Glomerular endothelial cell (primary cell): Measurements from ENCODE around the gene OOEP. TPM values are rescaled to one million over a fixed set of nuclear protein-coding genes. Genes with fewer than 3 reads are reported as not detected.
"Not testable (repeated sequence)": the region's sequence is repeated elsewhere in the genome, so short reads cannot be mapped to it uniquely, and the experiment has no call there.

Experiments
- DNase-seq: peaks from one replicate; pipeline ENCODE4 v3.0.0-alpha.2; 2011; ENCODE audit warnings: low read depth, low spot score; ENCODE audit errors: extremely low read depth
- total RNA-seq: library from RNA; depleted of rRNA; stranded (reverse); fragments of >200 nt; gene quantifications from 2 replicates; pipeline ENCODE4 v1.2.3, GENCODE V29; 2015

The OOEP gene
- total RNA-seq: not detected in 2 replicates

- no peak for DNase-seq
Measured at GRCh38 chr6:73369563-73369962, at the start of gene OOEP. Gene OOEP (minus strand): TSS chr6:73369897. CDS start chr6:73369792, 105 bp downstream.

DNA sequence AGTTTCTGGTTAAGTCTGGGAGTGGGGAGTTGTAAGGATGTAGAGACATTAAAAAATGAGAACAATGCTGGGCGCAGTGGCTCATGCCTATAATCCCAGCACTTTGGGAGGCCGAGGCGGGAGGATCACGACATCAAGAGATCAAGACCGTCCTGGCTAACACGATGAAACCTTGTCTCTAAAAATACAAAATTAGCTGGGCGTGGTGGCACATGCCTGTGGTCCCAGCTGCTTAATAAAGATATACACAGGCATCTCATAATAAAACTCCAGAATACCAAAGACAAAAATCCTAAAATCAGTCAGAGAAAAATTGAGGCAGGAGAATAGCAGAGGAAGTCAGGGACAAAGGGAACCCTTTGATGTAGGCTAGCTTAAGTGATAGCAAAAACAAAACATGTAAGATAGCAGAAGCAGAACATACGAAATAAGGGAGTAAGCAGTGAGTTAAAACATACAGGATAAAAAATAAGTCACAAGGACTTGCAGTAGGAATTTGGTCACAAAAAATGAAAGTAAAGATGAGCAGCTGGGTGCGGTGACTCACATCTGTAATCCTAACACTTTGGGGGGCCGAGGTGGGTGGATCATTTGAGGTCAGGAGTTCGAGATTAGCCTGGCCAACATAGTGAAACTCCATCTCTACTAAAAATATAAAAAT lies 48.5 kb upstream of the OOEP start:
- no peak for DNase-seq

- DNase-seq: no peak
Measured at GRCh38 chr6:73413102-73413501, 43.4 kb upstream of the OOEP start.

GRCh38 chr6:73409395-73409794 lies 39.7 kb upstream of the OOEP start:
- DNase-seq: no peak

GRCh38 chr6:73400656-73401055 lies 31.0 kb upstream of the OOEP start:
- DNase-seq: no peak

- no peak for DNase-seq
Measured at GRCh38 chr6:73395875-73396274, 26.2 kb upstream of the OOEP start.

- no peak for DNase-seq
Measured at GRCh38 chr6:73394577-73395354, 25.1 kb upstream of the OOEP start, which contains the start of gene DDX43. Gene DDX43 (plus strand): TSS chr6:73394828. CDS start chr6:73394906, 78 bp downstream.

- DNase-seq: no peak
Measured at GRCh38 chr6:73393278-73393677, 23.6 kb upstream of the OOEP start.

- not testable (repeated sequence) for DNase-seq
Measured at GRCh38 chr6:73392188-73392587, 22.5 kb upstream of the OOEP start.

- no peak for DNase-seq
Measured at GRCh38 chr6:73391675-73392074, 22.0 kb upstream of the OOEP start.

DNA sequence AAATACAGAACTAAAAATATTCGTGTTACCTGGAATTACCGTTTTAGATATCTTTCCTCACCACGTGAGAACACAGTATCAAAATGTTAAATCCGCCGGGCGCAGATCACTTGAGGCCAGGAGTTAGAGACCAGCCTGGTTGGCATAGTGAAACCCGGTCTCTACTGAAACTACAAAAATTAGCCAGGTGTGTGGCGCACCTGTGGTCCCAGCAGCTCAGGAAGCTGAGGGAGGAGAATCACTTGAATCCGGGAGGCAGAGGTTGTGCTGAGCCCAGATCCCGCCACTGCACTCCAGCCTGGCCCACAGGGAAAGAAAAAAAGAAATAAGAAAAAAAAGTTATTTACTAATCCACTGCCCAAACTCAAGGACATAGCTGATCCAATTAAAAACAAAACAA lies 20.2 kb upstream of the OOEP start:
- no peak for DNase-seq

DNA sequence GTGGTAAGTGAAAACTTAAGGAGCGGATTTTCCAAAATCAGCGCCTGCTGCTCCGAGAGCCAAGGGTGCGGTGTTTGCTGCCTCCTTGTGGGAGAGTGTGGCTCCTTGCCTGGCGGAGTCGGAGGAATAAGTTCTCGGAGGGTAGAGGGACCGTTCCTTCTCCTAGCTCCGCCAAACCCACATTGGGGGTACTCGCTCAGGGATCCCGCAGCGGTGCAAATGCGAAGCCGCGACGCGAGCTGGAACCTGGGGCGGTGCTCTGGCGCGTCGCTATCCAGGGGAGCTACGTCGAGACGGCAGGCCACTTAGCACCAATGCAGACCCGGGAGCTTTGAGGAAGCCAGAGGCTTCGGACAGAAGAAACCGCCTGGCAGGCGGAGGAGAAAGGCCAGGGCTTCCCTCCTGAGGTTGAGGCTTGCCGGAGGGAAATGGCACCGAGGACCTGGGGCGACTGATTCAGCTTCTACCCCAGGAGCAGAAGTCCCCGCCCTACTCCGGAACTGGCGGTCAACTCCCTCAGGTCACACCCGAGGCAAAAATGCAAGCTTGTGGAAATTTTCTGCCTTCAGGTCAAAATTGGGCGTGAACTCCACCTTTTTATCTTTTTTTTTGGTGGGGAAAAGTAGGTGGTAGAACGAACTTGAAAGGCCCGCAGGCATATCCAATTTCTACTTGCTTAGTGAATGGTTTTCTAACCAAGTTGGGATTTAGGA lies 19.3 kb upstream of the OOEP start:
- DNase-seq: no peak

GRCh38 chr6:73388433-73388799 lies 18.7 kb upstream of the OOEP start:
- no peak for DNase-seq

- no peak for DNase-seq
Measured at GRCh38 chr6:73382462-73383113, 12.9 kb upstream of the OOEP start.

DNA sequence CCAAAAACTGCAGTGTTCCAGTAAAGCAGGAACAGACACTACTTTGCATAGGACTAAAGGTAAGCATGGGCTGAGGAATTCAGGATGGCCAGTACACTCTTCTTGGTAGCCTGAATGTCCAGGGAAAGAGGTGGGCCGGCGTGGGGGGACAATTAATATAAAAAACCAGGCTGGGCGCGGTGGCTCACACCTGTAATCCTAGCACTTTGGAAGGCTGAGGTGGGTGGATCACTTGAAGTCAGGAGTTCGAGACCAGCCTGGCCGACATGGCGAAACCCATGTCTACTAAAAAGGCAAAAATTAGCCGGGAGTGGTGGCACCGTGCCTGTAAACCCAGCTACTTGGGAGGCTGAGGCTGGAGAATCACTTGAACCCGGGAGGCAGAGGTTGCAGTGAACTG lies 11.8 kb upstream of the OOEP start:
- not testable (repeated sequence) for DNase-seq

DNA sequence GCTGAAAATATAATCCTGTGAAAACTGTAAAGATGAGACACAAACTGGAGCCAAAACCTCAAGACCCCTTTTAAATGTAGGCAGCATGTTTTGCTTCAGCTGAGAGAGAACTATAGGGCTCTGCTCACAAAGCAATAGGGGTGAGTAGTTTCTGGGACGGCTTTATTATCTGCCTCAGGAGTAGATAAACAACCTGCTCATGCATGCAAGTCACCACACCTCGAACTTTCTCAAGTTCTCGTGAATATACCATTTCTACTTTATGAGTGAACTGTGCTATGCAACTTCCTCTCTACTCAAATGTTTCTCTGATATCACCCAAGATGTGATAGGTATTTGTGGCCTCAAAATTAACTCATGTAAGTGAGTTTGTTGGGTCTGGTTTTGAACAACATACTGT lies 7.5 kb upstream of the OOEP start:
- no peak for DNase-seq

DNA sequence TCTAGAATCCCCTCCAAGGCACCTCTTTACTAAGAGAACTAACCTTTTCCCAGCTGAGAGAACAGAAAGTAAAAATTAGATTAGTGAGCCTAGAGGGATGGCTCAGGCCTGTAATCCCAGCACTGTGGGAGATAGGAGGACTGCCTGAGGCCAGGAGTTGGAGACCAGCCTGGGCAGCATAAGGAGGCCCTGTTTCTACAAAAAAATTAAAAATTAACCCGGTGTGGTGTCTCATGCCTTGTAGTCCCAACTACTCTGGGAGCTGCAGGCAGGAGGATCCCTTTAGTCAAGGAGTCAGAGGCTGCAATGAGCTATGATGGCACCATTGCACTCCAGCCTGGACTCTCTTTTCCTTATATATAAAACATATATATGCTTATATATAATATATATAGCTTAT lies 5.5 kb upstream of the OOEP start:
- no peak for DNase-seq

GRCh38 chr6:73372516-73372915 lies 2.8 kb upstream of the OOEP start:
- no peak for DNase-seq

DNA sequence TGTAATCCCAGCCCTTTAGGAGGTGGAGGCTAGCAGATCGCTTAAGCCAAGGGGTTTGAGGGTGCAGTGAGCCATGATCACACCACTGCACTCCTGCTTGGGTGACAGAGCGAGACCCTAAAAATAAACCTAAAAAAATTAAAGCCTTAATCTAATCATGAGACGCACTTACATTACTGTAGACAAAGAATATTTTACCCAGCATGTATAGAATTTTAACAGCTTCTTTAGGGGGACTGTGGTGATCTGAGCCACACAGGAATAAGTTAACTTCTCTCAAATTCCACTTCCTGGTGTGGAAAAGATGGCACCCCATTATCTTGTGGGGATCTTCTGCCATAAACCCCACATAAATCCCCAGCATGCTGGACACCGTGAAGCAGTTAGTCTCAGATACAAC lies 2.3 kb upstream of the OOEP start:
- no peak for DNase-seq

DNA sequence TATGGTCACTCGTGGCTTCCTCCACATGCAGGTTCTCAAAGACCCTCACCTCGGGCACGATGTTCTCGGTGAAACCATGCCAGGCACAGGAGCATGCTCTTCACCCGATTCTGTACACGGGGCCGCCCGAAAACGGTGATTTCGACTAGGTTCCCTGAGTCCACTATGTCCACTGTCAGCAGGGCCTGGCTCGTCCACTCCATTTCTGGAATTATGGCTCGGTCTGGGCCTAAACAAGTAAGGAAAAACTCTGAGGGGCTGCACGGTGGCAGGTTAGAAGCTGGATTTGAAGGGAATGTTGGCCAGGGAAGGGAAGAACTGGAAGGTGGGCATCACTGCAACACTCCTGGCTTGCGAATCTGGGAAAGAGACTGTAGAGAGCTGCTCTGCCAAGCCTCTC lies 540 bp downstream of the OOEP start:
- no peak for DNase-seq

DNA sequence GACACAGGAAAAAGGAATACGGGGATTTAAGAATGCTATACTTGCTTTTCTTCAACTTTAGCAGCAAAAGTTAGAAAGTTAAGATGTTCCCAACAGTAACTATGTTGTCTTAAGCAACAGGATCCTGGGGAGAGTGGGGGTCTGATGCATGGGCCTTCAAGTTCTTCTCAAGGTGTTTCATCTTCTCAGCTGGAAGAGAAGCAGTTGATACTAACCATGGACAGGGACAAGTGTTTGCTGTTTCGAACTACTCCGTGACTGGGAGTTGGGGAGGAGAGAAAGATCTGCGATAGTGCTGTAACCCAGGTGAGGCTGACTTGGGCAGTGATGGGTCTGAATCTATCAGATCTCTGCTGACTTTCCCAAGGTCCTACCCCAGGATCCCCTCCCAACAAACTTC lies 1.0 kb downstream of the OOEP start:
- no peak for DNase-seq
